B cell (primary cell): ENCODE results near the gene SNTB2. TPM values are rescaled to one million over a fixed set of nuclear protein-coding genes. Genes with fewer than 3 reads are reported as not detected.

Experiments used
- ATAC-seq: fragments of 200-7000 bp; cut with Tn5 transposase; one replicate; pipeline ENCODE4 v1.10.0; 2021; ENCODE audit warnings: low read depth, mild to moderate bottlenecking, moderate number of reproducible peaks, moderate library complexity
- CTCF ChIA-PET: fragments of 350-600 bp; sonication (Branson Sonifier 250); formaldehyde crosslinking; loops from one replicate; lab custom pipeline; 2021; ENCODE audit warnings: antibody characterized with exemption, inconsistent platforms; lab: Charles Lee
- POLR2A ChIA-PET: fragments of 350-600 bp; sonication (Branson Sonifier 250); formaldehyde crosslinking; loops from one replicate; lab custom pipeline; 2021; ENCODE audit warnings: antibody characterized with exemption; lab: Charles Lee
- DNase-seq: peaks from one replicate; pipeline ENCODE4 v3.0.0; 2013
- H2AFZ ChIP-seq: 2 replicates; pipeline ENCODE4 v1.6.1; 2012; ENCODE audit warnings: mild to moderate bottlenecking, low read depth, low read length; ENCODE audit not compliant: insufficient read depth, poor library complexity, severe bottlenecking
- H3K27ac ChIP-seq, 2 donors: 1 replicate in 1 of 2; 2 replicates in 1 of 2; pipeline ENCODE4 v1.5.1; 2012 to 2013; ENCODE audit warnings: low read length in 2 of 2, mild to moderate bottlenecking in 2 of 2, moderate library complexity in 1 of 2
- H3K27me3 ChIP-seq, 4 experiments: fragments of 200-600 bp in 1 of 4; sonication (generic) in 1 of 4; replicated peaks in 1 of 4; 1 replicate in 2 of 4; 2 replicates in 2 of 4; pipeline versions ENCODE4 v1.6.1 to v1.7.0; 2013 to 2016; ENCODE audit warnings: low read length in 3 of 4, mild to moderate bottlenecking in 2 of 4, mixed read lengths in 1 of 4, moderate library complexity in 1 of 4; ENCODE audit not compliant: insufficient read depth in 4 of 4, control insufficient read depth in 3 of 4; ENCODE audit errors: control extremely low read depth in 1 of 4
- H3K36me3 ChIP-seq, 2 experiments: replicated peaks in 1 of 2; 1 replicate in 1 of 2; 2 replicates in 1 of 2; pipeline versions ENCODE4 v1.6.1 to v1.7.1; 2013; ENCODE audit warnings: low read length in 1 of 2; ENCODE audit not compliant: insufficient read depth in 2 of 2, control insufficient read depth in 1 of 2; ENCODE audit errors: control extremely low read depth in 1 of 2, extremely low read depth in 1 of 2
- H3K4me1 ChIP-seq, 2 donors: fragments of 200-600 bp in 1 of 2; sonication (generic) in 1 of 2; 1 replicate in 1 of 2; 2 replicates in 1 of 2; pipeline versions ENCODE4 v1.5.1 to v1.6.1; 2013 to 2017; ENCODE audit warnings: low read length in 2 of 2; ENCODE audit not compliant: control insufficient read depth in 2 of 2, insufficient read depth in 2 of 2
- H3K4me2 ChIP-seq: replicated peaks from 2 replicates; pipeline ENCODE3; 2012; ENCODE audit warnings: mild to moderate bottlenecking, low read depth, low read length; ENCODE audit not compliant: poor library complexity, severe bottlenecking
- H3K4me3 ChIP-seq, 5 experiments: fragments of 200-600 bp in 1 of 5; sonication (generic) in 1 of 5; 1 replicate in 3 of 5; 2 replicates in 2 of 5; pipeline versions ENCODE4 v1.5.1 to v1.7.0; 2011 to 2016; ENCODE audit warnings: low read length in 4 of 5, mild to moderate bottlenecking in 4 of 5, low read depth in 2 of 5, control low read depth in 1 of 5, moderate library complexity in 1 of 5; ENCODE audit not compliant: insufficient read depth in 1 of 5; ENCODE audit errors: control extremely low read depth in 1 of 5, extremely low read depth in 1 of 5
- H3K79me2 ChIP-seq: fragments of 200-600 bp; sonication (generic); one replicate; pipeline ENCODE4 v1.6.0; 2016; ENCODE audit warnings: low read length; ENCODE audit not compliant: control insufficient read depth, insufficient read depth
- H3K9ac ChIP-seq: fragments of 200-600 bp; sonication (generic); 2 replicates; pipeline ENCODE4 v1.6.1; 2017; ENCODE audit warnings: mild to moderate bottlenecking, low read length, moderate library complexity
- H3K9me3 ChIP-seq, 3 donors: one replicate each; pipeline versions ENCODE4 v1.6.1 to v1.7.1; 2013; ENCODE audit warnings: low read length in 2 of 3; ENCODE audit not compliant: control insufficient read depth in 2 of 3, insufficient read depth in 1 of 3; ENCODE audit errors: control extremely low read depth in 1 of 3
- H4K20me1 ChIP-seq: 2 replicates; pipeline ENCODE4 v1.6.0; 2012; ENCODE audit warnings: mild to moderate bottlenecking, low read length; ENCODE audit not compliant: insufficient read depth, control insufficient read depth, poor library complexity, severe bottlenecking
- H3K27ac Mint-ChIP-seq: one replicate; pipeline ENCODE4 v1.8.0; 2021; ENCODE audit warnings: mixed read lengths
- H3K27me3 Mint-ChIP-seq: one replicate; pipeline ENCODE4 v1.8.0; 2021; ENCODE audit warnings: mixed read lengths
- H3K4me1 Mint-ChIP-seq: one replicate; pipeline ENCODE4 v1.8.0; 2021; ENCODE audit warnings: mixed read lengths
- H3K4me3 Mint-ChIP-seq: one replicate; pipeline ENCODE4 v1.8.0; 2021; ENCODE audit warnings: mixed read lengths
- H3K9me3 Mint-ChIP-seq: one replicate; pipeline ENCODE4 v1.8.0; 2022; ENCODE audit warnings: mixed read lengths; ENCODE audit not compliant: insufficient read depth
- EZH2 ChIP-seq: IDR thresholded peaks from 2 replicates; pipeline ENCODE4 v1.6.1; 2012; ENCODE audit warnings: borderline replicate concordance, low read depth, mild to moderate bottlenecking, moderate library complexity, low read length; ENCODE audit not compliant: insufficient read depth, poor library complexity, severe bottlenecking
- WGBS: methylation state at CpG from one replicate; pipeline ENCODE4 v1.1.5; 2013; ENCODE audit warnings: missing lambda C conversion rate; ENCODE audit not compliant: insufficient coverage; 5-methylcytosine and 5-hydroxymethylcytosine counted together
- intact Hi-C: fragments of 100-400 bp; cut with micrococcal nuclease; formaldehyde crosslinking; loops from one replicate; pipeline ENCODE4 v1.10.0; 2022
- polyA plus RNA-seq: library from polyadenylated mRNA; depleted of rRNA; stranded (reverse); fragments of >200 nt; gene quantifications from 2 replicates; pipeline ENCODE4 v1.2.3, GENCODE V29; 2012
- total RNA-seq, 2 donors: library from RNA; stranded (reverse); fragments of 120-200 nt in 1 of 2; gene quantifications; 1 replicate in 1 of 2; 2 replicates in 1 of 2; pipeline versions ENCODE4 v1.2.3 to v1.2.4, GENCODE V29; 2013 to 2022
- TF ChIP-seq, protein P1 (sequence below): fragments of 200-600 bp; IDR thresholded peaks from one replicate; pipeline ENCODE4 v1.8.0; 2022; ENCODE audit warnings: antibody characterized with exemption, mild to moderate bottlenecking

SNTB2 gene
- total and polyA plus RNA-seq, 2 donors (not counting 1 experiment from before 2014, with no cell fraction given), result 3.8 to 16.2 TPM

GRCh38 chr16:69319381-69319780 is 132.4 kb downstream of the SNTB2 start:
- 95% methylated on average over 7 of the region's 9 CpGs for WGBS
- Mint-ChIP-seq H3K27me3 (no peaks in the 10 kb centered on the region), H3K27ac (no peak overlapping the region), H3K4me3 (no peak overlapping the region), H3K4me1 (peaks cover 8% of the 10 kb centered on the region), H3K9me3 (no peaks in the 10 kb centered on the region)
- H3K4me1 ChIP-seq, result no peaks in the 10 kb centered on the region
- DNase-seq (no peak), ATAC-seq (no peak)
- peaks cover 81% of the 10 kb centered on the region for H3K79me2 ChIP-seq
- ChIA-PET POLR2A (no interaction called here), CTCF (no interaction called here)
- intact Hi-C loops, result loop anchor here (10.0 kb wide), 1 partner anchor 785 kb away; the partner anchor contains the start of gene ZFP90
- no peaks in the 10 kb centered on the region for H3K27me3 ChIP-seq
- H3K27ac ChIP-seq, result no peak overlapping the region
- H3K9me3 ChIP-seq, result no peaks in the 10 kb centered on the region
- H4K20me1 ChIP-seq, result peaks cover 93% of the 10 kb centered on the region
- H3K4me2 ChIP-seq, result no peak overlapping the region
- no peak overlapping the region for H3K9ac ChIP-seq
- H3K4me3 ChIP-seq, result no peak overlapping the region
- H3K36me3 ChIP-seq, result peaks cover 2 to 86% of the 10 kb centered on the region in 2 experiments
- no peak for TF ChIP-seq EZH2
- TF ChIP-seq, protein P1, sequence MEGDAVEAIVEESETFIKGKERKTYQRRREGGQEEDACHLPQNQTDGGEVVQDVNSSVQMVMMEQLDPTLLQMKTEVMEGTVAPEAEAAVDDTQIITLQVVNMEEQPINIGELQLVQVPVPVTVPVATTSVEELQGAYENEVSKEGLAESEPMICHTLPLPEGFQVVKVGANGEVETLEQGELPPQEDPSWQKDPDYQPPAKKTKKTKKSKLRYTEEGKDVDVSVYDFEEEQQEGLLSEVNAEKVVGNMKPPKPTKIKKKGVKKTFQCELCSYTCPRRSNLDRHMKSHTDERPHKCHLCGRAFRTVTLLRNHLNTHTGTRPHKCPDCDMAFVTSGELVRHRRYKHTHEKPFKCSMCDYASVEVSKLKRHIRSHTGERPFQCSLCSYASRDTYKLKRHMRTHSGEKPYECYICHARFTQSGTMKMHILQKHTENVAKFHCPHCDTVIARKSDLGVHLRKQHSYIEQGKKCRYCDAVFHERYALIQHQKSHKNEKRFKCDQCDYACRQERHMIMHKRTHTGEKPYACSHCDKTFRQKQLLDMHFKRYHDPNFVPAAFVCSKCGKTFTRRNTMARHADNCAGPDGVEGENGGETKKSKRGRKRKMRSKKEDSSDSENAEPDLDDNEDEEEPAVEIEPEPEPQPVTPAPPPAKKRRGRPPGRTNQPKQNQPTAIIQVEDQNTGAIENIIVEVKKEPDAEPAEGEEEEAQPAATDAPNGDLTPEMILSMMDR, result no peak
- H2AFZ ChIP-seq, result no peak overlapping the region

- WGBS, result 97% methylated on average over 25 of the region's 30 CpGs
- peaks cover 93% of the 10 kb centered on the region for H4K20me1 ChIP-seq
- intact Hi-C loops, result loop anchor here (10.0 kb wide), 1 partner anchor 785 kb away; the partner anchor contains the start of gene ZFP90
- ATAC-seq (no peak), DNase-seq (no peak)
- peaks cover 81% of the 10 kb centered on the region for H3K79me2 ChIP-seq
- no peaks in the 10 kb centered on the region for H3K4me1 ChIP-seq
- Mint-ChIP-seq H3K4me3 (no peak overlapping the region), H3K9me3 (no peaks in the 10 kb centered on the region), H3K4me1 (peaks cover 6% of the 10 kb centered on the region), H3K27me3 (no peaks in the 10 kb centered on the region), H3K27ac (peak overlapping the region; percentile 10)
- H3K36me3 ChIP-seq, result peaks cover 2 to 84% of the 10 kb centered on the region in 2 experiments
- no peak overlapping the region for H2AFZ ChIP-seq
- CTCF ChIA-PET, result no interaction called here
- no peaks in the 10 kb centered on the region for H3K9me3 ChIP-seq
- no peak overlapping the region for H3K4me2 ChIP-seq
- TF ChIP-seq, protein P1, result no peak
- no peak for TF ChIP-seq EZH2
- no peak overlapping the region for H3K9ac ChIP-seq
- no peak overlapping the region for H3K4me3 ChIP-seq
- no peak overlapping the region for H3K27ac ChIP-seq
- no peaks in the 10 kb centered on the region for H3K27me3 ChIP-seq
- POLR2A ChIA-PET, result no interaction called here
These were observed 133.1 kb downstream of the SNTB2 start for GRCh38 chr16:69319826-69320739.
